ENCODE measurements around the gene RIMBP2.

RIMBP2 gene

DNA sequence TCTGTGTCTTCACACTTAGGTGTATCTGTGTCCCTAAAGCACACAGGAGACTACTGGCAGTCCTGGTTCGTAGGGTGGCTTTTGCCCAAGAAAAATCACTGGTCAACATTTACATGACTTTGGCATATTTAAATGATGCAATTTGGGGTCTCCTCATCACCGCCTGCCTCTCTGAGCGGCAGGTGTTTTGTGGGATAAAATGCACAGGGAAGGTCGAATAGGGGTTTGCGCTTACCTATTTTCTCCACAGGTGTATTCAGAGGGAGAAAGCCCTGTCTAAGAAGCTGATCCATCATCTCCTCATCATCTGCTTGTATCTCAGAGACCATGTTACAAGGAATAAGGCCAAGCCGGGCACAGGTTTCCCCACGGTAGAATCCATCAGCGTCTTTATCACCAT is 303.7 kb downstream of the RIMBP2 start:
- no peaks in the 10 kb centered on the region for H3K4me1 ChIP-seq (ENCODE audit: low read length)
- H3K9me3 ChIP-seq (replicated peaks; ENCODE audit: insufficient read depth, low read length), result no peaks in the 10 kb centered on the region
- H3K36me3 ChIP-seq (replicated peaks; ENCODE audit: insufficient read depth, low read length), result no peaks in the 10 kb centered on the region
- no peak overlapping the region for H3K4me2 ChIP-seq (ENCODE audit: low read depth, low read length)
- no peaks in the 10 kb centered on the region for H3K79me2 ChIP-seq (ENCODE audit: low read length)
- no peaks in the 10 kb centered on the region for H4K20me1 ChIP-seq (ENCODE audit: insufficient read depth, low read length)
- DNase-seq, result no peak
- TF ChIP-seq EZH2 (optimal IDR thresholded peaks at IDR 0.05; ENCODE audit: low read depth, low read length), result no peak
- no peak for TF ChIP-seq EZH2phosphoT487 (IDR thresholded peaks at IDR 0.05; ENCODE audit: low read length)
- TF ChIP-seq CTCF (IDR thresholded peaks at IDR 0.05; ENCODE audit: low read length), result no peak
- no peaks in the 10 kb centered on the region for H3K27me3 ChIP-seq (replicated peaks; ENCODE audit: insufficient read depth, low read length)
- no peaks in the 10 kb centered on the region for H3K9me2 ChIP-seq (replicated peaks; ENCODE audit: insufficient read depth, low read length)
- H3K9ac ChIP-seq (ENCODE audit: low read length), result no peak overlapping the region
- no peak overlapping the region for H3K27ac ChIP-seq (ENCODE audit: low read length)
- no peak overlapping the region for H2AFZ ChIP-seq (ENCODE audit: low read length)
- no peaks in the 10 kb centered on the region for H3F3A ChIP-seq (ENCODE audit: insufficient read depth, low read length)
- H3K4me3 ChIP-seq (ENCODE audit: low read length), result no peak overlapping the region

DNA sequence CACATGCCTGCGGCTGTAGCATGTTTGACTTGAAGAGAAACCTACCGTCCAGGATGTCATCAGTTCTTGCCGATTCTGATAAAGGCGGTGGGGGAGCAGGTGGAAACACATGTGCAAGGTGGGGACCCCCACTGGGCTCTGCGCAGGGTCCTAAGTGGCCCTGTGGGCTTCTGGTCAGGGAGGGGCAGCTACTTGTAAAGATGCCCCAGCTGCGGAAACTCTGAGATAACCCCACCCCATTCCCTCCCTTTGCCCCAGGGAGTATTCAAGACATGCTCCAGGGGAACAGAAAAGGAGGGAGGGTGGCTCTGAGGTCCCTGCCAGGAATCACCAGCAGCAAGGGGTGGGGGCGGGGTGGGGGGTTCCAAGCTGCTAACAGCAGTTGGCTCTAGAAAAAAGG is 310.8 kb downstream of the RIMBP2 start:
- H3K79me2 ChIP-seq (ENCODE audit: low read length), result no peaks in the 10 kb centered on the region
- DNase-seq, result no peak
- no peaks in the 10 kb centered on the region for H3K9me3 ChIP-seq (replicated peaks; ENCODE audit: insufficient read depth, low read length)
- no peaks in the 10 kb centered on the region for H3F3A ChIP-seq (ENCODE audit: insufficient read depth, low read length)
- no peak overlapping the region for H3K9ac ChIP-seq (ENCODE audit: low read length)
- H3K4me2 ChIP-seq (ENCODE audit: low read depth, low read length), result no peak overlapping the region
- TF ChIP-seq CTCF (IDR thresholded peaks at IDR 0.05; ENCODE audit: low read length) (no peak), EZH2phosphoT487 (IDR thresholded peaks at IDR 0.05; ENCODE audit: low read length) (no peak), EZH2 (optimal IDR thresholded peaks at IDR 0.05; ENCODE audit: low read depth, low read length) (no peak)
- no peak overlapping the region for H3K27ac ChIP-seq (ENCODE audit: low read length)
- H3K27me3 ChIP-seq (replicated peaks; ENCODE audit: insufficient read depth, low read length), result no peaks in the 10 kb centered on the region
- no peaks in the 10 kb centered on the region for H4K20me1 ChIP-seq (ENCODE audit: insufficient read depth, low read length)
- no peaks in the 10 kb centered on the region for H3K36me3 ChIP-seq (replicated peaks; ENCODE audit: insufficient read depth, low read length)
- no peaks in the 10 kb centered on the region for H3K4me1 ChIP-seq (ENCODE audit: low read length)
- H3K4me3 ChIP-seq (ENCODE audit: low read length), result no peak overlapping the region
- H2AFZ ChIP-seq (ENCODE audit: low read length), result no peak overlapping the region
- H3K9me2 ChIP-seq (replicated peaks; ENCODE audit: insufficient read depth, low read length), result no peaks in the 10 kb centered on the region

- TF ChIP-seq EZH2 (optimal IDR thresholded peaks at IDR 0.05; ENCODE audit: low read depth, low read length), result no peak
- TF ChIP-seq EZH2phosphoT487 (IDR thresholded peaks at IDR 0.05; ENCODE audit: low read length), result no peak
- TF ChIP-seq CTCF (IDR thresholded peaks at IDR 0.05; ENCODE audit: low read length), result no peak
- Histone ChIP-seq H3K4me1 (ENCODE audit: low read length) (no peaks in the 10 kb centered on the region), H3K27ac (ENCODE audit: low read length) (no peak overlapping the region), H3K4me2 (ENCODE audit: low read depth, low read length) (no peak overlapping the region), H3K79me2 (ENCODE audit: low read length) (no peaks in the 10 kb centered on the region), H3K4me3 (ENCODE audit: low read length) (no peak overlapping the region), H3F3A (ENCODE audit: insufficient read depth, low read length) (no peaks in the 10 kb centered on the region), H3K27me3 (replicated peaks; ENCODE audit: insufficient read depth, low read length) (no peaks in the 10 kb centered on the region), H3K9ac (ENCODE audit: low read length) (no peak overlapping the region), H3K9me2 (replicated peaks; ENCODE audit: insufficient read depth, low read length) (no peaks in the 10 kb centered on the region), H4K20me1 (ENCODE audit: insufficient read depth, low read length) (no peaks in the 10 kb centered on the region), H3K9me3 (replicated peaks; ENCODE audit: insufficient read depth, low read length) (no peaks in the 10 kb centered on the region), H2AFZ (ENCODE audit: low read length) (no peak overlapping the region), H3K36me3 (replicated peaks; ENCODE audit: insufficient read depth, low read length) (no peaks in the 10 kb centered on the region)
- no peak for DNase-seq
Observed at GRCh38 chr12:130401703-130402102, 314.4 kb downstream of the RIMBP2 start.
